ENCODE measurements around the gene ZRANB3. TPM values are rescaled to one million over a fixed set of nuclear protein-coding genes. Genes with fewer than 3 reads are reported as not detected.

Gene ZRANB3
- total and polyA plus RNA-seq, 2 donors: 2.6 to 8.0 TPM

GRCh38 chr2:135190799-135191198, 340.2 kb downstream of the ZRANB3 start:
- no peaks in the 10 kb centered on the region for H3K4me1 ChIP-seq (ENCODE audit: control insufficient read depth in 2 of 2, insufficient read depth in 2 of 2, low read length in 2 of 2)
- H3K36me3 ChIP-seq (ENCODE audit: control insufficient read depth in 2 of 2, insufficient read depth in 2 of 2, low read length in 1 of 2): no peaks in the 10 kb centered on the region
- H3K27me3 ChIP-seq (ENCODE audit: control insufficient read depth in 2 of 2, insufficient read depth in 1 of 2, low read length in 1 of 2): no peaks in the 10 kb centered on the region
- no peaks in the 10 kb centered on the region for H3K9me3 ChIP-seq (ENCODE audit: control insufficient read depth in 2 of 2, insufficient read depth in 1 of 2, low read length in 1 of 2)
- H3K4me3 ChIP-seq (ENCODE audit: low read length in 2 of 2): no peak overlapping the region
- no peak overlapping the region for H3K27ac ChIP-seq (ENCODE audit: low read depth in 1 of 2, low read length in 1 of 2)
- no peak for DNase-seq (ENCODE audit: low read depth in 6 of 9, low spot score in 9 of 9)

GRCh38 chr2:135189148-135189547, 341.9 kb downstream of the ZRANB3 start:
- 97% methylated on average over 1 of the region's 1 CpG for WGBS
- Histone ChIP-seq H3K36me3 (ENCODE audit: control insufficient read depth in 2 of 2, insufficient read depth in 2 of 2, low read length in 1 of 2) (no peaks in the 10 kb centered on the region), H3K27me3 (ENCODE audit: control insufficient read depth in 2 of 2, insufficient read depth in 1 of 2, low read length in 1 of 2) (no peaks in the 10 kb centered on the region), H3K27ac (ENCODE audit: low read depth in 1 of 2, low read length in 1 of 2) (no peak overlapping the region), H3K4me1 (ENCODE audit: control insufficient read depth in 2 of 2, insufficient read depth in 2 of 2, low read length in 2 of 2) (no peaks in the 10 kb centered on the region), H3K4me3 (ENCODE audit: low read length in 2 of 2) (no peak overlapping the region), H3K9me3 (ENCODE audit: control insufficient read depth in 2 of 2, insufficient read depth in 1 of 2, low read length in 1 of 2) (no peaks in the 10 kb centered on the region)
- no peak for DNase-seq (ENCODE audit: low read depth in 6 of 9, low spot score in 9 of 9)

GRCh38 chr2:135187270-135187669, 343.7 kb downstream of the ZRANB3 start:
- no peaks in the 10 kb centered on the region for H3K36me3 ChIP-seq (ENCODE audit: control insufficient read depth in 2 of 2, insufficient read depth in 2 of 2, low read length in 1 of 2)
- WGBS: 98% methylated on average over 3 of the region's 3 CpGs
- H3K9me3 ChIP-seq (ENCODE audit: control insufficient read depth in 2 of 2, insufficient read depth in 1 of 2, low read length in 1 of 2): no peaks in the 10 kb centered on the region
- no peaks in the 10 kb centered on the region for H3K4me1 ChIP-seq (ENCODE audit: control insufficient read depth in 2 of 2, insufficient read depth in 2 of 2, low read length in 2 of 2)
- H3K27me3 ChIP-seq (ENCODE audit: control insufficient read depth in 2 of 2, insufficient read depth in 1 of 2, low read length in 1 of 2): no peaks in the 10 kb centered on the region
- no peak for DNase-seq (ENCODE audit: low read depth in 6 of 9, low spot score in 9 of 9)
- no peak overlapping the region for H3K4me3 ChIP-seq (ENCODE audit: low read length in 2 of 2)
- H3K27ac ChIP-seq (ENCODE audit: low read depth in 1 of 2, low read length in 1 of 2): no peak overlapping the region

GRCh38 chr2:135186054-135186453, 345.0 kb downstream of the ZRANB3 start:
- Histone ChIP-seq H3K27me3 (ENCODE audit: control insufficient read depth in 2 of 2, insufficient read depth in 1 of 2, low read length in 1 of 2) (no peaks in the 10 kb centered on the region), H3K36me3 (ENCODE audit: control insufficient read depth in 2 of 2, insufficient read depth in 2 of 2, low read length in 1 of 2) (no peaks in the 10 kb centered on the region), H3K9me3 (ENCODE audit: control insufficient read depth in 2 of 2, insufficient read depth in 1 of 2, low read length in 1 of 2) (no peaks in the 10 kb centered on the region), H3K27ac (ENCODE audit: low read depth in 1 of 2, low read length in 1 of 2) (no peak overlapping the region), H3K4me3 (ENCODE audit: low read length in 2 of 2) (no peak overlapping the region), H3K4me1 (ENCODE audit: control insufficient read depth in 2 of 2, insufficient read depth in 2 of 2, low read length in 2 of 2) (no peaks in the 10 kb centered on the region)
- WGBS: 96% methylated on average over 5 of the region's 5 CpGs
- DNase-seq (ENCODE audit: low read depth in 6 of 9, low spot score in 9 of 9): no peak

GRCh38 chr2:135183822-135184221, 347.2 kb downstream of the ZRANB3 start:
- no peak overlapping the region for H3K27ac ChIP-seq (ENCODE audit: low read depth in 1 of 2, low read length in 1 of 2)
- 96% methylated on average over 1 of the region's 1 CpG for WGBS
- DNase-seq (ENCODE audit: low read depth in 6 of 9, low spot score in 9 of 9): no peak

GRCh38 chr2:135182601-135183000, 348.4 kb downstream of the ZRANB3 start:
- Histone ChIP-seq H3K27me3 (ENCODE audit: control insufficient read depth in 2 of 2, insufficient read depth in 1 of 2, low read length in 1 of 2) (no peaks in the 10 kb centered on the region), H3K4me3 (ENCODE audit: low read length in 2 of 2) (no peak overlapping the region), H3K9me3 (ENCODE audit: control insufficient read depth in 2 of 2, insufficient read depth in 1 of 2, low read length in 1 of 2) (no peaks in the 10 kb centered on the region), H3K27ac (ENCODE audit: low read depth in 1 of 2, low read length in 1 of 2) (no peak overlapping the region), H3K4me1 (ENCODE audit: control insufficient read depth in 2 of 2, insufficient read depth in 2 of 2, low read length in 2 of 2) (no peaks in the 10 kb centered on the region), H3K36me3 (ENCODE audit: control insufficient read depth in 2 of 2, insufficient read depth in 2 of 2, low read length in 1 of 2) (peaks cover 0 to under 1% of the 10 kb centered on the region in 2 donors)
- no peak for DNase-seq (ENCODE audit: low read depth in 6 of 9, low spot score in 9 of 9)
- WGBS: 97% methylated on average over 3 of the region's 3 CpGs

More at GRCh38 chr2:135183822-135184221, 347.2 kb downstream of the ZRANB3 start:
- Histone ChIP-seq H3K9me3 (ENCODE audit: control insufficient read depth in 2 of 2, insufficient read depth in 1 of 2, low read length in 1 of 2) (no peaks in the 10 kb centered on the region), H3K4me1 (ENCODE audit: control insufficient read depth in 2 of 2, insufficient read depth in 2 of 2, low read length in 2 of 2) (no peaks in the 10 kb centered on the region), H3K27me3 (ENCODE audit: control insufficient read depth in 2 of 2, insufficient read depth in 1 of 2, low read length in 1 of 2) (no peaks in the 10 kb centered on the region), H3K36me3 (ENCODE audit: control insufficient read depth in 2 of 2, insufficient read depth in 2 of 2, low read length in 1 of 2) (no peaks in the 10 kb centered on the region), H3K4me3 (ENCODE audit: low read length in 2 of 2) (no peak overlapping the region)

GRCh38 chr2:135182190-135182589, 348.8 kb downstream of the ZRANB3 start:
- Histone ChIP-seq H3K4me3 (ENCODE audit: low read length in 2 of 2) (no peak overlapping the region), H3K36me3 (ENCODE audit: control insufficient read depth in 2 of 2, insufficient read depth in 2 of 2, low read length in 1 of 2) (peaks cover 0 to 4% of the 10 kb centered on the region in 2 donors), H3K9me3 (ENCODE audit: control insufficient read depth in 2 of 2, insufficient read depth in 1 of 2, low read length in 1 of 2) (no peaks in the 10 kb centered on the region), H3K4me1 (ENCODE audit: control insufficient read depth in 2 of 2, insufficient read depth in 2 of 2, low read length in 2 of 2) (no peaks in the 10 kb centered on the region), H3K27me3 (ENCODE audit: control insufficient read depth in 2 of 2, insufficient read depth in 1 of 2, low read length in 1 of 2) (no peaks in the 10 kb centered on the region), H3K27ac (ENCODE audit: low read depth in 1 of 2, low read length in 1 of 2) (no peak overlapping the region)
- DNase-seq (ENCODE audit: low read depth in 6 of 9, low spot score in 9 of 9): no peak
- 93% methylated on average over 8 of the region's 8 CpGs for WGBS

GRCh38 chr2:135179689-135180088, 351.3 kb downstream of the ZRANB3 start:
- no peak overlapping the region for H3K4me3 ChIP-seq (ENCODE audit: low read length in 2 of 2)
- DNase-seq (ENCODE audit: low read depth in 6 of 9, low spot score in 9 of 9): no peak
- H3K27me3 ChIP-seq (ENCODE audit: control insufficient read depth in 2 of 2, insufficient read depth in 1 of 2, low read length in 1 of 2): no peaks in the 10 kb centered on the region
- WGBS: 98% methylated on average over 1 of the region's 1 CpG
- peaks cover 13% of the 10 kb centered on the region in 2 donors for H3K36me3 ChIP-seq (ENCODE audit: control insufficient read depth in 2 of 2, insufficient read depth in 2 of 2, low read length in 1 of 2)
- no peak overlapping the region for H3K27ac ChIP-seq (ENCODE audit: low read depth in 1 of 2, low read length in 1 of 2)
- H3K9me3 ChIP-seq (ENCODE audit: control insufficient read depth in 2 of 2, insufficient read depth in 1 of 2, low read length in 1 of 2): peaks cover 0 to 4% of the 10 kb centered on the region in 2 donors
- no peaks in the 10 kb centered on the region for H3K4me1 ChIP-seq (ENCODE audit: control insufficient read depth in 2 of 2, insufficient read depth in 2 of 2, low read length in 2 of 2)

- no peak overlapping the region for H3K4me3 ChIP-seq (ENCODE audit: low read length in 2 of 2)
- DNase-seq (ENCODE audit: low read depth in 6 of 9, low spot score in 9 of 9): no peak
- peaks cover 0 to 4% of the 10 kb centered on the region in 2 donors for H3K9me3 ChIP-seq (ENCODE audit: control insufficient read depth in 2 of 2, insufficient read depth in 1 of 2, low read length in 1 of 2)
- H3K27me3 ChIP-seq (ENCODE audit: control insufficient read depth in 2 of 2, insufficient read depth in 1 of 2, low read length in 1 of 2): no peaks in the 10 kb centered on the region
- no peak overlapping the region for H3K27ac ChIP-seq (ENCODE audit: low read depth in 1 of 2, low read length in 1 of 2)
- no peaks in the 10 kb centered on the region for H3K4me1 ChIP-seq (ENCODE audit: control insufficient read depth in 2 of 2, insufficient read depth in 2 of 2, low read length in 2 of 2)
- WGBS: 96% methylated on average over 3 of the region's 3 CpGs
- peaks cover 30 to 46% of the 10 kb centered on the region in 2 donors for H3K36me3 ChIP-seq (ENCODE audit: control insufficient read depth in 2 of 2, insufficient read depth in 2 of 2, low read length in 1 of 2)
Measured at GRCh38 chr2:135175177-135175576, 355.8 kb downstream of the ZRANB3 start.

GRCh38 chr2:135174810-135175093, 356.3 kb downstream of the ZRANB3 start:
- H3K4me3 ChIP-seq (ENCODE audit: low read length in 2 of 2): no peak overlapping the region
- no peaks in the 10 kb centered on the region for H3K4me1 ChIP-seq (ENCODE audit: control insufficient read depth in 2 of 2, insufficient read depth in 2 of 2, low read length in 2 of 2)
- H3K9me3 ChIP-seq (ENCODE audit: control insufficient read depth in 2 of 2, insufficient read depth in 1 of 2, low read length in 1 of 2): peaks cover 0 to 4% of the 10 kb centered on the region in 2 donors
- H3K36me3 ChIP-seq (ENCODE audit: control insufficient read depth in 2 of 2, insufficient read depth in 2 of 2, low read length in 1 of 2): peaks cover 33 to 50% of the 10 kb centered on the region in 2 donors
- WGBS: 98% methylated on average over 6 of the region's 6 CpGs
- no peaks in the 10 kb centered on the region for H3K27me3 ChIP-seq (ENCODE audit: control insufficient read depth in 2 of 2, insufficient read depth in 1 of 2, low read length in 1 of 2)
- no peak overlapping the region for H3K27ac ChIP-seq (ENCODE audit: low read depth in 1 of 2, low read length in 1 of 2)
- no peak for DNase-seq (ENCODE audit: low read depth in 6 of 9, low spot score in 9 of 9)
